GM10847 (cell line): ENCODE data around the gene LRCOL1.

Experiments used
- POLR2A ChIP-seq: IDR thresholded peaks from 2 replicates; pipeline ENCODE4 v1.6.1; 2011; ENCODE audit not compliant: insufficient read length; ENCODE audit errors: extremely low read depth

The LRCOL1 gene

DNA sequence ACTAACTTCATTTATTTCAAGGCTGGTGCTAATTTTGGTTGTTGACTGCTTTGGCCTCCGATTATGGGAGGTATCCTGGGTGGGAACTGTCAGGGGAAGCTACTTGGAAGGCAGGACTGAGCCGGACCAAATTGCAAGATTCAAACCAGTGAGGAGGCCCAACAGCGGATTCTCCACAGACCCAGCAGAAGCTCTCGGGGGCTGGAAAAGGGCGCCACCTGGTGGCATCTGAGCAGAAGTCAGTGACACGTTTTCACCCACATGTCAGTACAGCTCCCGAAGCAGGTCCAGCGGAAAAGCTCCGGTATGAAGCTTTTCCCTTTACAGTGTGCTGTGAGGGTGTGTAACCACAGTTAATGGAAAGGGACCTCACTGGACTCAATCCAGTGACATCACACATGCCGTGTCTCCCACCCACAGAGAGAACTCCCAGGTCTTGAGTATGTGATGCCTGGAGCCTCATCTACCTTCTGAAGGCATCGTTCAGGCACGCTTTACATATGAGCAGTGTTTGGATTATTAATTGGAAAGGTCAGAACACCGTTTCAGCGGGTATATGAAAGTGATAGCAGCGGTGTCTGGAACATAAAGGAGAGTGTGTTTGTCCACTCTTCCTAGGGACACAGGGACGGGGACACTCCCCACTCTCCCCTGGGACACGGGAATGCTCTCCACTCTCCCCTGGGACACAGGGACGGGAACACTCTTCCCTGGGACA, 4.6 kb upstream of the LRCOL1 start:
- no peak for TF ChIP-seq POLR2A

DNA sequence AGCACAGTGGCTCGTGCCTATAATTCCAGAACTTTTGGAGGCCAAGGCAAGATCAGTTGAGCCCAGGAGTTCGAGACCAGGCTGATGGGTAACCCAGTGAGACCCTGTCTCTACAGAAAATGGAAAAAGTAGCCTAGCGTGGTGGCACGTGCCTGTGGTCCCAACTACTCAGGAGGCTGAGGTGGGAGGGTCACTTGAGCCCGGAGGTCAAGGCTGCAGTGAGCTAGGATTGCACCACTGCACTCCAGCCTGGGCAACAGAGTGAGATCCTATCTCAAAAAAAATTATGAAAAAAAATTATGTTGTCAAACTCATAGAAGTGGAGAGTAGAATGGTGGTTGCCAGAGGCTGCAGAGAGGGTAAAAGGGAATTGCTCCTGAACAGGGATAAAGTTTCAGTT, 3.6 kb upstream of the LRCOL1 start:
- no peak for TF ChIP-seq POLR2A

DNA sequence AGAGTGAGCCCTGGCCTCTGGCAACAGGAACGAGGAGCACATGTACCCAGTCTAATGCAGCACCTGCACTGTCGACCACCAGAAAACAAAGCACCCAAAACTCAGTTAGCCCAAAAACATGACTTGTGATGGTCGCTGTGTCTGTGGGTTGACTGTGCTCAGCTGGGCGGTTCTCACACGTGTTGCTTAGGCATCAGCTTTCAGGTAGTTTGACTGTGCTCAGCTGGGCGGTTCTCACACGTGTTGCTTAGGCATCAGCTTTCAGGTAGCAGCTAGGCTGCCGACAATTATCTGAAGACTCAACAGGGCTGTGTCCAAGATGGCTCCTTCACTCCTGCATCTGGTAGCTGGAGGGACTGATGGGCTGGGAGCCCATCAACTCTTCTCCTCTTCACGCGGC, 1.2 kb upstream of the LRCOL1 start:
- TF ChIP-seq POLR2A = no peak

DNA sequence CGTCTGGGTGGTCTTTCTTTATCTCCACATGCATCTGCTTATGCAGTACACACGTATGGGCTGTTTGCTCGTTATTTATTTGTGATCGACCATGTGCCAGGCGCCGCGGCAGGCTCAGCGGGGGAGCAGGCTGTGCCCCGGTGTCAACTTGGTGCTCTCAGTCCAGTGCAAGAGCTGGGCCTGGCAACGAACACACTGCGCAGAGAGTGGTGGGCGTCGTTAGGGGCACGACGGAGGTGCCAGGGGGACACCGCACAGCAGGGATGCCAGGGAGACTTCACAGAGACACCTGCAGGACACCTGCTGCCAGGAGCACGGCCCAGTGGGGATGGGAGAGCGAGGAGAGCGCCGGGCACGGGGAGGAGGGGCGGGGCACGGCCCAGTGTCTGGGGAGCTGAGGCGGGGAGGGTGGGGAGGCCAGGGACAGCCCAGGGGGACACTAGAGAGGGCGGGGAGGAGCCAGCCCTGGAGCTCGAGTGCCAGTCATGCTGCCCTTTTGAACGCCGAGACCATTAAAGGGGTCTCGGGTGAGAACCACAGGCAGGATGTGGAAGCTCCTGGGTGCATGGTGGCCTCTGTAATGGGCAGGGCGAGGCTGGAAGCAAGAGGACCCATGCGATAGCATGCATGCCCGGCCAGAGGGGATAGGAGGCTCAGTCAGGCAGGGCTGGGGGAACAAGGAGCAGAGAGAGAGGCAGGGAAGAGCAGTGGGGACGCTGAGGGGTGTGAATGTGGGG, 652 bp upstream of the LRCOL1 start:
- TF ChIP-seq POLR2A = no peak

DNA sequence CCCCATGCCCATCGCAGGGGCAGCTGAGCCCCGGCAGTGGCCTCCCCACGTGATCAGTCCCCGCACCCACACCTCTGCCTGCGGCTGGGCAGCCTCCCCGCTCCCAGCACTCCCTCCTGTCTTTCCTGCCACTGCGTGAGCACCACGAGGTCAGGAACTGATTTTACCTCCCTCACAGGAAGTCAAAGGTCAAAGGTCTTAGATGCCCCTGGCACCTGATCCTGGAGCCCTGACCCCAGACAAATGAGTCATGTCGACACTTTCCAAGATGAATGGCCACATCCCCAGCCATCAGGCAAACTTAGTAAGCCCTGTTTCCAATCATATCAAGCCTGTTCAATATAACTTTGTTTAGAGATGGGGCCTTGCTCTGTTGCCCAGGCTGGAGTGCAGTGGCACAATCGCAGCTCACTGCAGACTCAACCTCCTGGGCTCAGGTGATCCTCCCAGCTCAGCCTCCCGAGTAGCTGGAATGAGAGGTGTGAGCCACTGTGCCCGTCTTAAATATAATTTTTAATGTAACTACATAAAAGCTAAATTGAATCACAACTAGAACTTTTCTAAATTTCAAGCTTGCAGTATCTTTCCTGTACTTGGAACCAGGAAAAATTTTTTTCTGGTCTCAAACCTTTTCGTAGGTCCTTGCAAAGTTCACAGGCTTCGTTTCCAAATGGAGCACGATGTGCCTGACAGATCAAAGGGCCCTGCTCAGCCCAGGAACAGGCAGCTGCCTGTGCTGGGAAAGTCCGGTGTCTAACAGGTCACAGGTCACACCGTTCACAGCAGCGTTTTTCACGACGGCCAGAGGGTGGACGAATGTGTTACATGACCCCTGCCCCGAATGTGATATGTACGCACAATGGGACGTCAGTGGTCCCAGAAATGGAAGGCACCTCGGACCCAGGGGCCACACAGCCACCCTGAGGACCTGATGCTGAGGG, 1.9 kb downstream of the LRCOL1 start:
- no peak for TF ChIP-seq POLR2A

DNA sequence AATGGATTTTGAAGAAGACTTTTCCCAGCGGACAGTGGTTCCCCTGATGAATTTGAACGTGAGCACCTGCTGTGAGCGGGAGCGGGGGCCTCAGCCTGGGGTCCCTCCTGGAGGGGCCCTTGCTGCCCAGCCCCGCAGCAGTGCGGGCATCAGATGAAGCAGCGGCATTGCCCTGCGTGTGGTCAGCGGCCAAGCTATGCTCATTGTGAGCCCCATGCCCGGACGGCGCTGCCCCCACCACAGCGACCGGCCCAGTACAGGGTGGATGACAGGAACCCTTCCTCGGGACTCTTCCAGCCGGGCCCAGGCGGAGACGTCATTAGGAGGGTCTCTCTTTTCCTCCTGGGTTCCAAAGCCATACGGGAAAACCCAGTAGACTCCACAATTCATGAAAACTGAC, 3.5 kb downstream of the LRCOL1 start:
- TF ChIP-seq POLR2A = no peak

DNA sequence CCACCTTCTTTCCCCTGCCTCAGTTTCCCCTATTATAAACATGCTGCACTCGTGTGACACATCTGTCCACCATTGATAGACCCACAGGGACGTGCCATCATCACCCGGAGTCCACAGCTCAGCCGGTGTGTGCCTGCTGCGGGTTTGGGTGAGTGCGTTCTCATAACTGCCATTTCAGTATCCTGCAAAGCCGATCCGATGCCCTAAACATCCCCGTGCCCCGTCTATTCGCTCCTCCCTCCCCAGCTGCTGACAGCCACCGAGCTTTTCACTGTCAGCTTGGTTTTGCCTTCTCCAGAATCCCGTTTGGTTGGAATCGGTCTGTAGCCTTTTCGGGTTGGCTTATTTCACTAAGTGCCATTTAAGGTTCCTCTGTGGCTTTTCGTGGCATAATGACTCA, 3.9 kb downstream of the LRCOL1 start:
- no peak for TF ChIP-seq POLR2A

DNA sequence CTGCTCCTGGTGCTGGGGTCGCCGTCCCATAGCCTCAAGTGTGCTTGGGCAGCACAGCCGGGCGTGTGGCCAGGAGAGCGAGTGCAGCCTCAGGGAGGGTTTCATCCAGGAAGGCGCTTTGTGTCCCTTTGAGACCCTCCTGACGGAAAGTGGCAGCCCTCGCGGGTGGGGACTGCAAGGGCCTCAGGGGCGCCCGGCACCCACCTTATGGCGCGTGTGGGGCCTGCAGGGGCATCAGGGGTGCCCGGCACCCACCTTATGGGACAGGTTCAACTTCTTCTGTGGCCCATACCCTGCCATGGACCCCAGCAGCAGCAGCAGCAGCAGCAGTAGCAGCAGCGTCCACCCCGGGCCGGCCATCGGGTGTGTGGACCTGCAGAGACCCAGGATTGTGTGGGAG, 4.5 kb downstream of the LRCOL1 start:
- no peak for TF ChIP-seq POLR2A

DNA sequence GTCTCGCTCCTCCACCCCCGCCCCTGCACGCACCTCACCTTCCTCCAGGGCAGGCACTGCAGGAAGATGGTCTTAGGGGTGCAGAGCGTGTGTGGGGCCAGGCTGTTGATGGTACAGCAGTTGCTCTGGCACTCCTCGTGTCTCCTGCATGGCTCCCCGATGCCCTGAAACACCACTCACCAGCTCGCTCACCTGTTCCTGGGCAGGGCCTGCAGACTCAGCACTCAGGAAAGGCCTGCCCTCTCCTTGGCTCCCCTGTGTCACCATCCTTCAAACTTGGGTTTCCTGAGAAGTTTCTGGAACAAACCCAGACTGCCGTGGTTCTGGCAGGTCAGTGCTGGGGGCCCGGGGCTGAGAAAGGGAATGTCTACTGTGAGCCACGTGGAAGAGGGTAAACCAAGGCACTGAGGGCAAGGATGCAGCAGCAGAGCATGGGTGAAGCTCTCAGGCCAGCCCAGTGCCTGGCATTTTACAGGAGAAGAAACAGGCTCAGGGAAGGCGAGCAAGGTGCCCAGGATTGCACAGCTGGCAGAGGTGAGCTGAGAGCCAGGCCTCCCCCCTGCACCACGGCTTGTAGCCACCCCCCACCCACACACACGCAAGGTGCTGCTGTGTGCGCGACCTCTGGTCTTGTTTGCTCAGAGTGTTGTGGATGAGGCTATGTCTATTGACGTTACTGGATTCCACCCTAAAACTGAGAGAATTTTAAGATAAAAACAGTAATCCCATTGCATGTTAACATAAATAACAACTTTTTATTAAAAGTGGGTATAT, 5.5 kb downstream of the LRCOL1 start:
- TF ChIP-seq POLR2A = no peak

DNA sequence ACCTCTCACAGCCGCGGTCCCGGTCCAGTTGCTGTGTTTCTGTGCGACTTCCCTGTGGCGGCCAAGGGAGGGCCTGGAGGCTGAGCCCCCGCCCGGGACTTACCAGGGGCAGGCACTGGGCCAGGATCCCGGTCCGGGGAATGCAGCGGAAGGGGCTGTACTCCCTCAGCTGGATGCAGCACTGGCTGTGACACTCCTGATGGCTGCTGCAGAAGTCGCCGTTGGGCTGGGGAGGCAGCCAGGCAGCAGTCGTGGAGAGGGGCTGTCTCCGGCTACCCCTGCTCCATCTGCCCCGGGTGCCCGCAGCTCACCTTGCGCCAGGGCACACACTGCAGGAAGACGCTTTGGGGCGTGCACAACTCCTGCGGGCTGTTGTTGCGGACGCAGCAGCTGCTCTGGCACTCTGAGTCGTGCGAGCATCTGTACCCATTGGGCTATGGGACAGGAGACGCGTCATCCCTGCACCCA, 6.2 kb downstream of the LRCOL1 start:
- no peak for TF ChIP-seq POLR2A

DNA sequence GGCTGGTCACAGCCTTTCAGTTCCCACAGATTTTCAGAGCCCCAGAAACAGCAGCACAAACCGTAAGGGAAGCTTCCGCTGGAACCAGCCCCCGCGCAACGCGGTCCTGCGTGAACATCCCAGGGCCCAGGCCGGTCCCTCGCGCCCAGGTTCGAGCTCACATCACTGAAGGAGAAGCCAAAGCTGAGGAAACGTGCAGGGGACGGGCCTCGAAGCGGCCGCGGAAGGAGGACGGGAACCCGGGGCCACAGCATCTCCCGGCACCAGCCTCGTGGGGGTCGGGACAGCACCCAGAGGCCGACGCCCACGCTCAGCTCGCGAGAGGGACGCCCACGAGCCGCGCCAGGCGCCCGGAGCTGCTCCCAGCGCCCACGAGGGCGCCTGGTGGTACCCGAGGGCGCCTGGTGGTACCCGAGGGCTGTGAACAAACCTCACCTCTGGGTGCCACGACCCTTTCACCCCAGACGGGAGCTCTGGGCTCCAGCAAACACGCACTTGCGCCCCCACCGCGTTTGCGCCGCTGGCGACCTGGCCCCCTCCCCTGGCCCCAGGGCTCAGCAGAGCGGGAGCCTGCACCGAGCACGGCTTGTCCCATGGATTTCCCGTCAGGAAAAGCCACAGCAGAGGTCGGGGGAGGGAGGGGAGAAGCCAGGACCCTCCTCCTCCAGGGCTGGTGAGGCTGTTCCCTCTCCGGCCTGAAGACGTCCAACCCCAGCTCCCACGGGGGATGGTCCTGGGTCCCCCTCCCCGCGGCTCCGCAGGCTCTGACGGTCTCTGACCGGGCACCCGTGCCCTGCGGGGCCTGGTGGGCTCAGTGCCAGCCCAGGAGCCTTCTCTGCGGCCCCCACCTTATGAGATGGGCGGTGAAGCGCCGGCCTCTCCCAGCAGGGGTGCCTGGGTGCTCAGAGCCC, 6.9 kb downstream of the LRCOL1 start:
- TF ChIP-seq POLR2A = no peak

DNA sequence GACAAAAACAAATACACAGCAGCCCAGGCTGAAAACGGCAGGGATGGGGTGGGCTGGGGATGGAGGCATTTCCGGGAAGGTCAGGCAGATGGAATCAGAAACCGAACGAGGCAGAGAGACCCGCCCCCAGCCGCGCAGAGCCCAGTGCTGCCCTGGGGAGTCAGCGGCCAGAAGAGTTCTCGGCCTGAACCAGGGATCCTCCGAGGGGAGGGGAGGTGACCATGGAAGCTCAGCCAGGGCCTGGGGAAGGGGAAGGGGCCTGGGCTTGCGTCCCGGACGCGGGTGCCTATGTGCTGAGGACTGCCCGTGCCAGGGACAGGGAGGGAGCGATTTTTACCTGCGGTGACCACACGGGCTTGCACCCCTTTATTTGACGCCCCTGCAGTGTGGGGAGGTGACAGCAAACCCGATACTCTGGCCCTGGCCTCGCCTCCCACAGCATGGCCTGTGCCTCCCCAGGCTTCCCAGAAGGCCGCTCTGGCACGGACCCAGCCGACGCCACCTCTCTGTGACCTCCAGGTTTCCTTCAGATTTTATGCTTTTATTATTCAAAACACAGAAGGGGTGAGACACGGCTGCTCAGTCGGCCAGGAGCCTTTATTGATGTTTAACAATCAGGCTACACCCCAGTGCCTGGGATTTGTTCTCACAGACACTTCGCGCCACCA, 7.7 kb downstream of the LRCOL1 start:
- no peak for TF ChIP-seq POLR2A

DNA sequence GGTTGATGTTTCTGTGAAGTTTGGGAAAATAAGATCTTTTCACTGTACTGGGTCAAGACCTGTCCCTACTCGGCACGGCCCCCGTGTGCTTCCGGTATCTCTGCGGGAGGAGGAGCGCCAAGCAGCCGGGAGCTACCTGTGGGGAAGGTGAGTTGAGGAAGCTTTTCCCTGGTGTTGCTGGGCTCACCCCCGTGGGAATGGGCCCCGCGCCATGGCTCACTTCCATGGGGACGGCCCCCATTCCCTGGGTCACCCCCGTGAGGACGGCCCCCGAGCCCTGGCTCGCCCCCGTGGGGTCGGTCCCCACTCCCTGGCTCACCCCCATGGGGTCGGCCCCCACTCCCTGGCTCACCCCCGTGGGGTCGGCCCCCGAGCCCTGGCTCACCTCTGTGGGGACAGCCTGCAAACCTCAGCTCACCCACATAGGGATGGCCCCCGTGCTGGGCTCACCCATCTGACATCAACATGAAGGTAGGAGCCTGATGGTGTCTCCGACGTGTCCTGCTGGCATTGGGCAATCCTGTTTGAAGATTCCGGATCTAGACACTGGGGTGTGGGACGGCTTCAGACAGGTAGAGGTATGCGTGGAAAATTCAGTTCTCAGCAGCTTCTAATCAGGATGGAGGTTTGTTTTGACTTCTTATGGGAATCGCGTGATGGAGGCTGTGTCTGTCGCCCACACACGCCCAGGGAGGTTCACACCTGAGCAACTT, 9.1 kb downstream of the LRCOL1 start:
- no peak for TF ChIP-seq POLR2A
